AG04450 (cell line): ENCODE measurements around the gene SERPINB8. TPM values are rescaled to one million over a fixed set of nuclear protein-coding genes. Genes with fewer than 3 reads are reported as not detected.

Source experiments
- CTCF ChIA-PET: fragments of 300-600, 350-600 bp; formaldehyde crosslinking; extraction: SDS; loops from one replicate; lab custom pipeline; 2022; ENCODE audit warnings: antibody characterized with exemption, inconsistent platforms; lab: Charles Lee
- POLR2A ChIA-PET: fragments of 350-600 bp; formaldehyde crosslinking; extraction: SDS; loops from one replicate; lab custom pipeline; 2021; ENCODE audit warnings: antibody characterized with exemption, inconsistent platforms; lab: Yijun Ruan, JAX
- DNase-seq: peaks from one replicate; pipeline ENCODE4 v3.0.0-alpha.2; 2011; ENCODE audit warnings: low read depth, low spot score
- H3K27ac ChIP-seq: one replicate; pipeline ENCODE4 v1.5.1; 2012; ENCODE audit warnings: low read depth, low read length, control low read depth
- H3K27me3 ChIP-seq: one replicate; pipeline ENCODE4 v1.6.0; 2012; ENCODE audit warnings: low read length; ENCODE audit not compliant: control insufficient read depth, insufficient read depth
- H3K4me3 ChIP-seq: 2 replicates; pipeline ENCODE4 v1.5.1; 2011; ENCODE audit warnings: mild to moderate bottlenecking, low read depth, low read length, control low read depth
- H3K9me3 ChIP-seq: 2 replicates; pipeline ENCODE4 v1.5.1; 2012; ENCODE audit warnings: low read length; ENCODE audit not compliant: control insufficient read depth, insufficient read depth
- polyA plus RNA-seq: library from polyadenylated mRNA; depleted of rRNA; stranded (reverse); fragments of >200 nt; gene quantifications from 2 replicates; pipeline ENCODE4 v1.2.3, GENCODE V29; 2011
- TF ChIP-seq, protein P1 (sequence below): IDR thresholded peaks from 2 replicates; pipeline ENCODE4 v1.5.1; 2011; ENCODE audit warnings: low read depth, low read length, control low read depth, inconsistent platforms

SERPINB8 gene
- polyA plus RNA-seq, 1 experiment = 17.9 TPM

DNA sequence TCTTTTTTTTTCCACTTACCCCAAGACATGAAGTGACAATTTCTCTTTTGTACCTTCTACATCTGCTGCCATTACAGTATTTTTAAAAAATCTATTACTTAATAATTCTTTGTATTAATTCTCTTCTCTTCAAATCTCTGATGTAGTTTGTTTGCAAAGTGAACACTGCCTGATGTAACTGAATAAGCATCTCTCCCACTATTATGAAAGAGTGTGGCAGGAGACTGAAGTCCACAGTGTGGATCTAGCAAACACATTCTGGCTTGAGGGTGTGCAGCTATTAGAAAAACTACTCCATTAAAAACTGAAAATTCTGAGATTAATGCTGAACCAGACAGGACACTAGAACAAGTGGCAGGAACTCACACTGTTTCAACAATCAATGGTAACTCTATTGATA lies 5.0 kb upstream of the SERPINB8 start:
- TF ChIP-seq, protein P1, sequence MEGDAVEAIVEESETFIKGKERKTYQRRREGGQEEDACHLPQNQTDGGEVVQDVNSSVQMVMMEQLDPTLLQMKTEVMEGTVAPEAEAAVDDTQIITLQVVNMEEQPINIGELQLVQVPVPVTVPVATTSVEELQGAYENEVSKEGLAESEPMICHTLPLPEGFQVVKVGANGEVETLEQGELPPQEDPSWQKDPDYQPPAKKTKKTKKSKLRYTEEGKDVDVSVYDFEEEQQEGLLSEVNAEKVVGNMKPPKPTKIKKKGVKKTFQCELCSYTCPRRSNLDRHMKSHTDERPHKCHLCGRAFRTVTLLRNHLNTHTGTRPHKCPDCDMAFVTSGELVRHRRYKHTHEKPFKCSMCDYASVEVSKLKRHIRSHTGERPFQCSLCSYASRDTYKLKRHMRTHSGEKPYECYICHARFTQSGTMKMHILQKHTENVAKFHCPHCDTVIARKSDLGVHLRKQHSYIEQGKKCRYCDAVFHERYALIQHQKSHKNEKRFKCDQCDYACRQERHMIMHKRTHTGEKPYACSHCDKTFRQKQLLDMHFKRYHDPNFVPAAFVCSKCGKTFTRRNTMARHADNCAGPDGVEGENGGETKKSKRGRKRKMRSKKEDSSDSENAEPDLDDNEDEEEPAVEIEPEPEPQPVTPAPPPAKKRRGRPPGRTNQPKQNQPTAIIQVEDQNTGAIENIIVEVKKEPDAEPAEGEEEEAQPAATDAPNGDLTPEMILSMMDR = no peak
- peaks cover 5% of the 10 kb centered on the region for H3K27me3 ChIP-seq
- H3K4me3 ChIP-seq = no peak overlapping the region
- H3K9me3 ChIP-seq = no peaks in the 10 kb centered on the region
- ChIA-PET CTCF (interaction anchor here (0.7 to 7.8 kb wide), 7 partner anchors 11 to 30 kb away, joined by 3 to 128 read pairs (median 21); no protein-coding TSS in a partner anchor), POLR2A (no interaction called here)
- DNase-seq = no peak
- H3K27ac ChIP-seq = no peak overlapping the region

DNA sequence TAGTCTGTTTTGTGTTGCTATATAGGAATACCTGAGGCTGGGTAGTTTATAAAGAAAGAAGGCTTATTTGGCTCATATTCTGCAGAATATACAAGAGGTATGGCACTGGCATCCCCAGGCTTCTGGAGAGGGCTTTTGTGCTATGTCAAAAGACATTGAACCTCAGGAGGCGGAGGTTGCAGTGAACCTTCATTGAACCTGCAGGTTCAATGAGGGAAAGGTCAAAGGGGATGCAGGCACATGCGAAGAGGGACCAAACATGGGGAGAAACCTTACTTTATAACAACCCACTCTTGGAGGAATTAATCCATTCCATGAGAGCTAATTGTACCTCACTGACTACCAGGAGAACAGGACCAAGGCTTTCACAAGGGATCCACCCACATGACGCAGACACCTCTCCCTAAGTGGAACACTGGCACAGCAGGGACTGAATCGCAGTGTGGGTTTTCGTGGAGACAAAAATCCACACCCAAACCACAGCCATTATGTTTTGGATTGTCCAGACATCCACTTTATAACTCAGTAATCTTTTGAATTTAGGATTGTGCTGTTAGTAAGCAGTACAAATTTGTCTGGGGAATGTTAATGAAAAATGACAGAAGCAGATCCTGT lies 4.1 kb upstream of the SERPINB8 start:
- H3K4me3 ChIP-seq = no peak overlapping the region
- TF ChIP-seq, protein P1 = no peak
- POLR2A ChIA-PET = no interaction called here
- H3K27ac ChIP-seq = no peak overlapping the region
- DNase-seq = no peak
- no peaks in the 10 kb centered on the region; the same call in 1 of the 2 replicates for H3K9me3 ChIP-seq
- H3K27me3 ChIP-seq = peaks cover 5% of the 10 kb centered on the region
- CTCF ChIA-PET = interaction anchor here (1.2 to 7.8 kb wide), 2 partner anchors 29 kb away, joined by 4 to 128 read pairs; no protein-coding TSS in a partner anchor

DNA sequence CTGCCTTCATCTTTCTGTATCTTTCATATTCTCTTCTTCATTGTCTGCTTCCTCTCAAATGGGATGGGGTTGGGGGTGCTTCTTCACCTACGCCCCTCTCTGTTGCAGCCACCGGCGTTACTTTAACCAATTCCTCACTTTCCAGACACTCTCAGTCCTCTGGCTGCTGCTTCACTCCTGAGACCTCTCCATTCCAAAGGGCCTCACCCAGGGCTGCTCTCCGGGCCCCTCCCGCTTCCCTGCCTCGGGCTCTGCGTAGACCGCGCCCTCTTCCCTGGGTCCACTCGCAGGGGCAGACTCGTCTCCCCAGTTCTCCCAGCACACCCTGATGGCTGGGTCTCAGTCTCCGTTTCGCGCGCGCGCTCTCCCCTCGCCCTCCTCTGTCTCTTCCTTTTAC lies 926 bp downstream of the SERPINB8 start:
- POLR2A ChIA-PET = interaction anchor here (0.6 to 1.1 kb wide), 6 partner anchors 17 to 88 kb away, joined by 3 read pairs; no protein-coding TSS in a partner anchor
- TF ChIP-seq, protein P1 = no peak

DNA sequence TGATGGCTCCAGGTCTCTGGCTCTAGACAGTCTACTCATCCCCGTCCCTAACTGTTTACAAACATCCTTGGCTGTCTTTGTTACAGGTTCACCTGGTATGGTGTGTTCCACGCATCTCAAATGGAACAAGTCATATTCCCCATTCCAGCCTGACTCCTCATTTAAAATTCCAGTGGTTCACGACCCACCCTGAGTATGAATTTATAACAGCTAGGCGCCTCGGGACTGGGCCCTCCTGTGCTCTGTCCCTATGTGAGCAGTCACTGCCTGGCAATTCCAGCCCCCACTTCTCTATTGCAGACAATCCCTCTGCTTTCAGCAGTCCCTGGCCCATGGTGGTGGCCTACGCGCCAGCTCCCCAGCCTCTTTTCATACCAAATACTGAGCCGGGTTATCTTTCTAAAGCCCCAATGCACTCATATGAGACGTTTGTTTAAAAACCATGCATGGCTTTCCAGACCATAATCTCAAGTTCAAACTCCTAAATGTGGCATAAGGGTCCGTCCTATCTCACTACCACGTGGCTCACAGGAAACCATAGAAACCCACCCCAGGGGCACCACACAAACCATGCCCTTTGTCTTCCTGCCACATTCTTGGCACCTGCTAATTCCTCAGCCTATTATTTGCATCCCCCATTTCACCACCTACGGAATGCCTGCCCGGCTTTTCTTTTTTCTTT lies 1.6 kb downstream of the SERPINB8 start:
- DNase-seq = no peak
- Histone ChIP-seq H3K27me3 (no peaks in the 10 kb centered on the region), H3K9me3 (no peaks in the 10 kb centered on the region; the same call in 1 of the 2 replicates), H3K27ac (peak overlapping the region; percentile 99), H3K4me3 (peak overlapping the region; percentile 87)
- POLR2A ChIA-PET = no interaction called here
- TF ChIP-seq, protein P1 = no peak
- CTCF ChIA-PET = no interaction called here

More for the DNA sequence above, 926 bp downstream of the SERPINB8 start:
- DNase-seq = no peak
- Histone ChIP-seq H3K9me3 (no peaks in the 10 kb centered on the region; the same call in 1 of the 2 replicates), H3K4me3 (peak overlapping the region; percentile 87), H3K27me3 (no peaks in the 10 kb centered on the region), H3K27ac (peak overlapping the region; percentile 99)
- CTCF ChIA-PET = no interaction called here

DNA sequence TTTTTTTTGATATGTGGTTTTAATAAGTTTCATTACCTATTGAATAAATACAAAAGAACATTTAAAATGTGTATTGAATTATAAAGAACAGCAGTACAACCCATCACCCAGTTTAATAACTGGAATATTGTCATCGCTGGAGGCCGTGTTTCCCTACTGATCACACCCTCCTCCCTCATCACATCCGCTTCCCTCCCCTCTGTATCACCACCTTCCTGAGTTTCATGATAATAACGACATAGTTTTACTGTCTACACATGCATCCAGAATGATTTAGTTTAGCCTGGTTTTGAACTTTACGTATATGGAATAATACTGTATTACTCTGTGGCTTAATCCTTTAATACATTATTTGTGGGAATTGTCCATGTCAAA lies 2.1 kb downstream of the SERPINB8 start:
- CTCF ChIA-PET = interaction anchor here (6.7 kb wide), 1 partner anchor 8 kb away, joined by 57 read pairs; no protein-coding TSS in a partner anchor
- H3K27ac ChIP-seq = no peak overlapping the region
- H3K9me3 ChIP-seq = no peaks in the 10 kb centered on the region; the same call in 1 of the 2 replicates
- TF ChIP-seq, protein P1 = no peak
- no peak for DNase-seq
- no peak overlapping the region for H3K4me3 ChIP-seq
- POLR2A ChIA-PET = no interaction called here
- H3K27me3 ChIP-seq = no peaks in the 10 kb centered on the region
